Measurements from ENCODE around the gene FLYWCH2. TPM values are rescaled to one million over a fixed set of nuclear protein-coding genes. Genes with fewer than 3 reads are reported as not detected.

The FLYWCH2 gene
- total and polyA plus RNA-seq, 2 of the 13 experiments (the other 11 are each of a cell fraction or from before 2014, with no cell fraction given), result 16.9 to 19.8 TPM

GRCh38 chr16:2846511-2847310 lies 36.3 kb upstream of the FLYWCH2 start:
- no peaks in the 10 kb centered on the region for H4K20me1 ChIP-seq (ENCODE audit: insufficient read depth, low read length)
- intact Hi-C loops (cut with micrococcal nuclease; ENCODE audit: unreplicated experiment) (no loop called here), in situ Hi-C loops (cut with HindIII; ENCODE audit: extremely low pct_ligation_motif_present, low pct_unique_long_range_greater_than_20kb) (no loop called here)
- no peak overlapping the region for H3K9ac ChIP-seq (ENCODE audit: insufficient read depth, low read depth, low read length)
- no peak for FAIRE-seq
- H3K27me3 ChIP-seq (ENCODE audit: control insufficient read depth in 1 of 2, insufficient read depth in 2 of 2, low read length in 2 of 2), result peaks cover 1 to 20% of the 10 kb centered on the region in 2 experiments; a peak in 2 of 5 replicates
- no peak for DNase-seq (ENCODE audit: low spot score)
- H3K79me2 ChIP-seq (ENCODE audit: insufficient read depth, low read length), result no peaks in the 10 kb centered on the region
- WGBS (ENCODE audit: low lambda C conversion rate), result 13% methylated on average over 3 of the region's 3 CpGs
- H3K36me3 ChIP-seq (replicated peaks in 1 of 2; ENCODE audit: control insufficient read depth in 1 of 2, insufficient read depth in 2 of 2, low read length in 2 of 2), result no peaks in the 10 kb centered on the region
- ATAC-seq, result no peak
- CTCF ChIA-PET (ENCODE audit: low intra/inter-chr PET ratio, low total read pairs), result no interaction called here
- H2AFZ ChIP-seq (ENCODE audit: low read length), result no peak overlapping the region
- no peak overlapping the region for H3K27ac ChIP-seq (ENCODE audit: extremely low read length, insufficient read depth, low read length)
- BruUV-seq (replicated peaks), result no TSS peak
- no peak overlapping the region for H3K4me2 ChIP-seq (ENCODE audit: low read depth, low read length)
- POLR2A ChIA-PET, result no interaction called here
- TF ChIP-seq AKAP8 (CRISPR knock-in tag; IDR thresholded peaks at IDR 0.05), result no peak
- TF ChIP-seq ZNF782 (CRISPR knock-in tag; IDR thresholded peaks at IDR 0.05; ENCODE audit: borderline replicate concordance), result no peak
- no peak for TF ChIP-seq ZSCAN5A (CRISPR knock-in tag; IDR thresholded peaks at IDR 0.05; ENCODE audit: borderline replicate concordance)
- TF ChIP-seq PBX2 (CRISPR knock-in tag; IDR thresholded peaks at IDR 0.05), result no peak
- no peak for TF ChIP-seq GABPB1 (CRISPR knock-in tag; IDR thresholded peaks at IDR 0.05)
- no peak for TF ChIP-seq WIZ (CRISPR knock-in tag; IDR thresholded peaks at IDR 0.05)
- TF ChIP-seq, protein P1, sequence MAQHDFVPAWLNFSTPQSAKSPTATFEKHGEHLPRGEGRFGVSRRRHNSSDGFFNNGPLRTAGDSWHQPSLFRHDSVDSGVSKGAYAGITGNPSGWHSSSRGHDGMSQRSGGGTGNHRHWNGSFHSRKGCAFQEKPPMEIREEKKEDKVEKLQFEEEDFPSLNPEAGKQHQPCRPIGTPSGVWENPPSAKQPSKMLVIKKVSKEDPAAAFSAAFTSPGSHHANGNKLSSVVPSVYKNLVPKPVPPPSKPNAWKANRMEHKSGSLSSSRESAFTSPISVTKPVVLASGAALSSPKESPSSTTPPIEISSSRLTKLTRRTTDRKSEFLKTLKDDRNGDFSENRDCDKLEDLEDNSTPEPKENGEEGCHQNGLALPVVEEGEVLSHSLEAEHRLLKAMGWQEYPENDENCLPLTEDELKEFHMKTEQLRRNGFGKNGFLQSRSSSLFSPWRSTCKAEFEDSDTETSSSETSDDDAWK (CRISPR knock-in tag; IDR thresholded peaks at IDR 0.05), result no peak
- TF ChIP-seq RBFOX2 (IDR thresholded peaks at IDR 0.05; ENCODE audit: low read depth, low read length), result no peak
- TF ChIP-seq TFDP2 (CRISPR knock-in tag; IDR thresholded peaks at IDR 0.05), result no peak
- no peak for TF ChIP-seq FOXP1 (IDR thresholded peaks at IDR 0.05)
- TF ChIP-seq FOXP1 (CRISPR knock-in tag; IDR thresholded peaks at IDR 0.05), result no peak
- TF ChIP-seq ZNF569 (CRISPR knock-in tag; IDR thresholded peaks at IDR 0.05; ENCODE audit: borderline replicate concordance), result no peak
- TF ChIP-seq NR1H2 (CRISPR knock-in tag; IDR thresholded peaks at IDR 0.05; ENCODE audit: borderline replicate concordance, low read depth), result no peak
- TF ChIP-seq SRSF9 (IDR thresholded peaks at IDR 0.05; ENCODE audit: borderline replicate concordance, insufficient read depth, low read depth, low read length, poor library complexity, severe bottlenecking), result no peak
- TF ChIP-seq ZNF446 (CRISPR knock-in tag; IDR thresholded peaks at IDR 0.05), result no peak
- peaks cover 15% of the 10 kb centered on the region for H3K4me1 ChIP-seq (ENCODE audit: insufficient read depth, low read length)
- no peak overlapping the region for H3K4me3 ChIP-seq (replicated peaks in 1 of 3; ENCODE audit: insufficient read depth in 1 of 3, low read depth in 2 of 3, low read length in 3 of 3)
- no peaks in the 10 kb centered on the region for H3K9me3 ChIP-seq (ENCODE audit: low read length)

Data from HepG2 (cell line).